Parathyroid adenoma (tissue), 2 donors: ENCODE data around the gene CORO6.

Experiments
- H2AFZ ChIP-seq: fragments of 300-600 bp; sonication (generic); one replicate; pipeline ENCODE4 v1.7.0; 2017; ENCODE audit warnings: antibody characterized with exemption, mild to moderate bottlenecking
- H3K27ac ChIP-seq: fragments of 300-600 bp; sonication (generic); one replicate; pipeline ENCODE4 v1.7.0; 2017
- H3K27me3 ChIP-seq: fragments of 300-600 bp; sonication (generic); one replicate; pipeline ENCODE4 v1.7.0; 2017; ENCODE audit warnings: low read length; ENCODE audit not compliant: control insufficient read depth, insufficient read depth
- H3K36me3 ChIP-seq: fragments of 300-600 bp; sonication (generic); one replicate; pipeline ENCODE4 v1.7.0; 2017; ENCODE audit warnings: low read length; ENCODE audit not compliant: control insufficient read depth, insufficient read depth
- H3K4me1 ChIP-seq: fragments of 300-600 bp; sonication (generic); one replicate; pipeline ENCODE4 v1.7.0; 2017; ENCODE audit warnings: control low read depth
- H3K4me2 ChIP-seq: fragments of 300-600 bp; sonication (generic); one replicate; pipeline ENCODE4 v1.7.0; 2017; ENCODE audit warnings: low read length
- H3K4me3 ChIP-seq: fragments of 300-600 bp; sonication (generic); one replicate; pipeline ENCODE4 v1.7.0; 2017; ENCODE audit warnings: low read depth, low read length
- H3K79me2 ChIP-seq: fragments of 300-600 bp; sonication (generic); one replicate; pipeline ENCODE4 v1.7.0; 2017; ENCODE audit warnings: control low read depth
- H3K9ac ChIP-seq: fragments of 300-600 bp; sonication (generic); one replicate; pipeline ENCODE4 v1.7.0; 2017; ENCODE audit warnings: mild to moderate bottlenecking
- H3K9me3 ChIP-seq: fragments of 300-600 bp; sonication (generic); one replicate; pipeline ENCODE4 v1.7.0; 2017; ENCODE audit warnings: low read length; ENCODE audit not compliant: control insufficient read depth
- CTCF ChIP-seq: fragments of 300-600 bp; sonication (generic); IDR thresholded peaks from one replicate; pipeline ENCODE4 v1.7.0; 2017; ENCODE audit warnings: antibody characterized with exemption, mild to moderate bottlenecking
- donor health status: primary hyperparathyroidism.

CORO6 gene

GRCh38 chr17:29573871-29574731 is 48.6 kb downstream of the CORO6 start:
- Histone ChIP-seq H3K27ac (no peak overlapping the region), H3K4me2 (no peak overlapping the region), H3K9me3 (no peaks in the 10 kb centered on the region), H3K9ac (no peak overlapping the region), H3K27me3 (no peaks in the 10 kb centered on the region), H3K4me1 (peaks cover 3% of the 10 kb centered on the region), H3K36me3 (no peaks in the 10 kb centered on the region), H3K4me3 (no peak overlapping the region), H2AFZ (no peak overlapping the region), H3K79me2 (no peaks in the 10 kb centered on the region)
- no peak for TF ChIP-seq CTCF

GRCh38 chr17:29573558-29573869 is 49.2 kb downstream of the CORO6 start:
- H3K9ac ChIP-seq = no peak overlapping the region
- H3K27ac ChIP-seq = no peak overlapping the region
- TF ChIP-seq CTCF = no peak
- peaks cover 8% of the 10 kb centered on the region for H3K4me1 ChIP-seq
- no peaks in the 10 kb centered on the region for H3K9me3 ChIP-seq
- H3K79me2 ChIP-seq = no peaks in the 10 kb centered on the region
- no peaks in the 10 kb centered on the region for H3K36me3 ChIP-seq
- no peak overlapping the region for H3K4me3 ChIP-seq
- H3K4me2 ChIP-seq = no peak overlapping the region
- no peak overlapping the region for H2AFZ ChIP-seq
- no peaks in the 10 kb centered on the region for H3K27me3 ChIP-seq

- H3K4me1 ChIP-seq = peaks cover 8% of the 10 kb centered on the region
- no peak overlapping the region for H3K4me3 ChIP-seq
- peak; percentile 63 for TF ChIP-seq CTCF
- H3K27ac ChIP-seq = no peak overlapping the region
- no peaks in the 10 kb centered on the region for H3K36me3 ChIP-seq
- H3K9me3 ChIP-seq = no peaks in the 10 kb centered on the region
- no peaks in the 10 kb centered on the region for H3K27me3 ChIP-seq
- no peak overlapping the region for H3K4me2 ChIP-seq
- no peaks in the 10 kb centered on the region for H3K79me2 ChIP-seq
- H2AFZ ChIP-seq = no peak overlapping the region
- no peak overlapping the region for H3K9ac ChIP-seq
Observed at GRCh38 chr17:29572691-29573557, 49.8 kb downstream of the CORO6 start.

- no peak overlapping the region for H3K4me3 ChIP-seq
Observed at GRCh38 chr17:29571883-29572681, 50.6 kb downstream of the CORO6 start.

More at GRCh38 chr17:29571883-29572681, 50.6 kb downstream of the CORO6 start:
- TF ChIP-seq CTCF = no peak
- H3K27me3 ChIP-seq = no peaks in the 10 kb centered on the region
- no peak overlapping the region for H2AFZ ChIP-seq
- H3K4me2 ChIP-seq = no peak overlapping the region
- peaks cover 8% of the 10 kb centered on the region for H3K4me1 ChIP-seq
- no peaks in the 10 kb centered on the region for H3K9me3 ChIP-seq
- H3K9ac ChIP-seq = no peak overlapping the region
- H3K79me2 ChIP-seq = no peaks in the 10 kb centered on the region
- H3K36me3 ChIP-seq = no peaks in the 10 kb centered on the region
- H3K27ac ChIP-seq = no peak overlapping the region
